ENCODE data around the gene ST7.

ST7 gene

GRCh38 chr7:117075934-117076333 lies 122.6 kb downstream of the ST7 start:
- DNase-seq (ENCODE audit: low read depth): no peak
- no peak for TF ChIP-seq CTCF (conservative IDR thresholded peaks at IDR 0.05; ENCODE audit: control insufficient read depth, insufficient read depth, low read depth, low read length)
- H3K4me3 ChIP-seq (ENCODE audit: control insufficient read depth, low read depth, low read length): no peak overlapping the region

GRCh38 chr7:117076426-117076943 lies 123.2 kb downstream of the ST7 start:
- no peak for TF ChIP-seq CTCF (conservative IDR thresholded peaks at IDR 0.05; ENCODE audit: control insufficient read depth, insufficient read depth, low read depth, low read length)
- no peak for DNase-seq (ENCODE audit: low read depth)
- no peak overlapping the region for H3K4me3 ChIP-seq (ENCODE audit: control insufficient read depth, low read depth, low read length)

GRCh38 chr7:117077658-117078057 lies 124.4 kb downstream of the ST7 start:
- DNase-seq (ENCODE audit: low read depth): no peak
- no peak for TF ChIP-seq CTCF (conservative IDR thresholded peaks at IDR 0.05; ENCODE audit: control insufficient read depth, insufficient read depth, low read depth, low read length)
- H3K4me3 ChIP-seq (ENCODE audit: control insufficient read depth, low read depth, low read length): no peak overlapping the region

DNA sequence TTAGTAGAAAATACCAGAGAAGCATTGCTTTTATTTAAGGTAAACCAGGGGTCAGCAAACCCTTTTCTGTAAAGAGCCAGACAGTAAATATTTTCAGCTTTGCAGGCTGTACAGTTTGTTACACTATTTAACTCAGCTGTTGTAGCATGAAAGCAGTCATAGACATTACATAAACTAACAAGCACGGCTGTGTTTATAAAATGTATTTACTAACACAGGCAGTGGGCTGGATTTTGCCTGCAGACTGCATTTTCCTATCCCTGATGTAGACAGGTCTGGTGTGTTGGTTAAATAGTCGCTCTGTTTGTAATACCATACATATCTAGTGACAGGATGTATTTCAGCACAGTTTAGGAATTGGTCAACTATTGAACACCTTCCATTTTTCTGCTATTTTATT lies 129.3 kb downstream of the ST7 start:
- H3K4me3 ChIP-seq (ENCODE audit: control insufficient read depth, low read depth, low read length): no peak overlapping the region
- no peak for DNase-seq (ENCODE audit: low read depth)
- no peak for TF ChIP-seq CTCF (conservative IDR thresholded peaks at IDR 0.05; ENCODE audit: control insufficient read depth, insufficient read depth, low read depth, low read length)

DNA sequence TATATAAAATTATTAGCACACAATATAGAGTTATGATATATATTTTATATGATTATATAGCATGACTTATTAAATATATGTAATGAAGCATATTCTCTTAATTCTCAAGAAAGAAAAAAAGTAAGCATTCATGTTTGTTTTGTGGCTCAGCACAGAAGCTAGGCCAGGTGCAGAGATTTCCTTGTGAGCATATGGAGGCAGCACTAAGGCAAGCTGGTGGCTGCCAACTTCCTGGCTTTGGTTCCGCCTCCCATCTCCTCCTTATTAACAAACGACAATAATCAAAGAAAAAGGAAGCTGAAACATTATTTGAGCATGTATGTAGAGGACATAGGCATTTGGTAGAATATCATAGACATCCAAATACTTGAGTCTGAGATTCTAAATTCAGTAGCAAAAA lies 130.3 kb downstream of the ST7 start:
- no peak for DNase-seq (ENCODE audit: low read depth)
- no peak for TF ChIP-seq CTCF (conservative IDR thresholded peaks at IDR 0.05; ENCODE audit: control insufficient read depth, insufficient read depth, low read depth, low read length)
- no peak overlapping the region for H3K4me3 ChIP-seq (ENCODE audit: control insufficient read depth, low read depth, low read length)

DNA sequence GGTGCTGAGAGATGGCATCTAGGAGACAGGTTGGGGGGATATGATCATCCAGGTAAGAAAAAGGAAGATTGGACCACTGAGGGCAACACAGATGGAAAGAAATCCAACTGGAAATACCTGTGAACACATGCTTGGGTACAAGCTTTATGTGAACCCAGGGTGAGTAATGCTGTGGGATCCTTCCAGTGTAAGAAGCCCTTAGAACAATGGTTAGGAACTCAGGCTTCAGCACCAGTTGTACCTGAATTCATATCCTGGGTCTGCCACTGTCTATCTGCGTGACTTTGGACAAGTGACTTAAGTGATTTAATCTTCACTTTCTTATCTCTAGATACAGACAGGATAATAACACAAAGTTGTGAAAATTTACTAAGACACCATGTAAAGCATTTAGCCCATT lies 131.0 kb downstream of the ST7 start:
- DNase-seq (ENCODE audit: low read depth): no peak
- no peak overlapping the region for H3K4me3 ChIP-seq (ENCODE audit: control insufficient read depth, low read depth, low read length)
- no peak for TF ChIP-seq CTCF (conservative IDR thresholded peaks at IDR 0.05; ENCODE audit: control insufficient read depth, insufficient read depth, low read depth, low read length)

GRCh38 chr7:117085275-117085674 lies 132.0 kb downstream of the ST7 start:
- no peak for TF ChIP-seq CTCF (conservative IDR thresholded peaks at IDR 0.05; ENCODE audit: control insufficient read depth, insufficient read depth, low read depth, low read length)
- no peak overlapping the region for H3K4me3 ChIP-seq (ENCODE audit: control insufficient read depth, low read depth, low read length)
- peak; percentile 22 for DNase-seq (ENCODE audit: low read depth)
